BJ (cell line): ENCODE data around the gene BEX2. TPM values are rescaled to one million over a fixed set of nuclear protein-coding genes. Genes with fewer than 3 reads are reported as not detected.

Experiments used
- CTCF ChIA-PET: fragments of 350-600 bp; formaldehyde crosslinking; extraction: SDS; loops from one replicate; lab custom pipeline; 2021; ENCODE audit warnings: antibody characterized with exemption, inconsistent platforms; lab: Yijun Ruan, JAX
- POLR2A ChIA-PET: fragments of 300-600 bp; sonication (Branson Sonifier 250); formaldehyde crosslinking; extraction: SDS; loops from one replicate; lab custom pipeline; 2021; ENCODE audit warnings: antibody characterized with exemption; lab: Charles Lee
- DNase-seq: peaks from one replicate; pipeline ENCODE4 v3.0.0-alpha.2; 2011; ENCODE audit warnings: low read depth
- H3K27me3 ChIP-seq: 2 replicates; pipeline ENCODE4 v1.6.0; 2011; ENCODE audit warnings: low read length; ENCODE audit not compliant: control insufficient read depth, insufficient read depth
- H3K36me3 ChIP-seq: 2 replicates; pipeline ENCODE4 v1.5.1; 2011; ENCODE audit warnings: low read length; ENCODE audit not compliant: control insufficient read depth, insufficient read depth
- H3K4me3 ChIP-seq: 2 replicates; pipeline ENCODE4 v1.5.1; 2011; ENCODE audit warnings: low read depth, mild to moderate bottlenecking, control low read depth, low read length
- polyA plus RNA-seq: library from polyadenylated mRNA; depleted of rRNA; stranded (reverse); fragments of >200 nt; gene quantifications from 2 replicates; pipeline ENCODE4 v1.2.3, GENCODE V29; 2011
- TF ChIP-seq, protein P1 (sequence below): IDR thresholded peaks from 2 replicates; pipeline ENCODE4 v1.5.1; 2011; ENCODE audit warnings: low read depth, mild to moderate bottlenecking, control low read depth, inconsistent platforms, low read length, moderate library complexity; ENCODE audit not compliant: insufficient read depth

The BEX2 gene
- polyA plus RNA-seq, 1 experiment, result 1.2 TPM

DNA sequence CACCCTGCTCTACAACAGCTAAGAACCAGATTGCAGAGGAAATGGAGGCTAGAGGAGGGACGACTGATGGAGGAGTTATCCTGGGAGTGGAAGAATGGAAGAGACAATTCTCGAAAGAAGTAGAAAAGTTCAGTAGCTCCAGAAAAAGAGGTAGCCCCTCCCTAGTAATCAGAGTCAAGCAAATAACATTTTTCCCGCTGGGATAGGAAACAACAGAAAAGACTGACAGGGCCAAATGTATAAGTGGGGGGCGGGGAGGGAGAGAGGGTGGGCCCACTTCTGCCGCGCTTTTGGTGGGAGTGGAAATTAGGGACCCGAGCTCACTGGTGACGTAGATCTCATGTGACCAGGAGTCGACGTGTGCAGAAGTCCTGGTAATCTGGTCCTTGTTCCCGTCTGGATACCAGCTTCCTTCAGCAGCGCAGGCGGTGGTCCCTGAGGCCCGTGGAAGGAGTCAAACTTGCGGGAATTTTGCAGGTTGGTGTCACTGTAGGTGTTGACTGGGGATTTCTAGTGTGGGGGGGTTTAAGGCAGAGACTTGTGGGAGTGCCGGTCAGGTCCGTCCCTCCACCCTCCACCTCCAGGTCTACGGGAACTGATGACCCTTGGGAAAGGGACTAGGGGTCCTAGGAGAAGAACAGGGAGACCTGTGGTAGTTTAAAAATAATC, 45.5 kb upstream of the BEX2 start, which contains the start of gene TCEAL9:
Gene TCEAL9, plus strand, starts transcription at position 377 of the 669 bp plus-strand sequence. CDS start 1,179 bp downstream, outside the sequence.
- TF ChIP-seq, protein P1, sequence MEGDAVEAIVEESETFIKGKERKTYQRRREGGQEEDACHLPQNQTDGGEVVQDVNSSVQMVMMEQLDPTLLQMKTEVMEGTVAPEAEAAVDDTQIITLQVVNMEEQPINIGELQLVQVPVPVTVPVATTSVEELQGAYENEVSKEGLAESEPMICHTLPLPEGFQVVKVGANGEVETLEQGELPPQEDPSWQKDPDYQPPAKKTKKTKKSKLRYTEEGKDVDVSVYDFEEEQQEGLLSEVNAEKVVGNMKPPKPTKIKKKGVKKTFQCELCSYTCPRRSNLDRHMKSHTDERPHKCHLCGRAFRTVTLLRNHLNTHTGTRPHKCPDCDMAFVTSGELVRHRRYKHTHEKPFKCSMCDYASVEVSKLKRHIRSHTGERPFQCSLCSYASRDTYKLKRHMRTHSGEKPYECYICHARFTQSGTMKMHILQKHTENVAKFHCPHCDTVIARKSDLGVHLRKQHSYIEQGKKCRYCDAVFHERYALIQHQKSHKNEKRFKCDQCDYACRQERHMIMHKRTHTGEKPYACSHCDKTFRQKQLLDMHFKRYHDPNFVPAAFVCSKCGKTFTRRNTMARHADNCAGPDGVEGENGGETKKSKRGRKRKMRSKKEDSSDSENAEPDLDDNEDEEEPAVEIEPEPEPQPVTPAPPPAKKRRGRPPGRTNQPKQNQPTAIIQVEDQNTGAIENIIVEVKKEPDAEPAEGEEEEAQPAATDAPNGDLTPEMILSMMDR, result no peak
- H3K4me3 ChIP-seq, result peak within 1 kb of the TSS; percentile 85
- DNase-seq, result no peak
- ChIA-PET CTCF (interaction anchor here (0.9 to 1.3 kb wide), 2 partner anchors 10 to 107 kb away, joined by 4 to 6 read pairs; no protein-coding TSS in a partner anchor), POLR2A (interaction anchor here (0.8 to 1.1 kb wide), 2 partner anchors 11 to 108 kb away, joined by 3 to 4 read pairs; no protein-coding TSS in a partner anchor)
- H3K27me3 ChIP-seq, result no peaks in the 10 kb centered on the region
- H3K36me3 ChIP-seq, result no peaks in the 10 kb centered on the region

DNA sequence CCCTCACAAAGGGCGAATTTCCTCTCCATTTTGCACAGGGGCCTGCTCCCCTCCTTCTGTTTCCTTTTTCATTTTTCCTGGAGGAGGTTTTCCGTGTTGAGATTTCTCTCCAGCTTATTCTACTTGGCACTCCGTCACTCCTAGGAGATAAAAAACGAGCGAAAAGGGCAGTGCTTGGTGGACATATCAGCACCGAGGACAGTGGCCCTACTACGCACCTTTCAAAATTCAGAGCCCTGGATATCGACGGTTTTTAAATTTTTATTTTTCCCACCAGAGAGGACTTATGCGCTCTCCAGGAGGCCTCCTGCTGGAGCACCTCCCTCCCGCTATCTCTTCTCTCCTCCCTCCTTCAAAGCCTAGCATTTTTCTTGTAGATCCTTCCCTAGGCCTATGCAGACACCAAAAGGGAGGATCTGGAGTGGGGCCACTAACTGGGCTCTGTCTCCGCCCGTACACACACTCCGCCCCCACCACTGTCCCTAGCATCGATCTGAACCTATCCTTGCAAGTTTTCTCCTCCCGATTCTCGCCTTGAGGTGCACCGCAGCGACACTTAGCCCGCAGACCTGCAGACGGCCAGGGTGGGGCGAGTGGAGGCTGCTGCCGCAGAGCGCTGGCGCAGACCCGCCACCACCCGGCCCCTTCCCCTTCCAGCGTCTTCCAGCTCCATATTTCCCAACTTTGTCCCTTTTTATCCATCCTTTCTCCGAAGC, 37.0 kb upstream of the BEX2 start:
- DNase-seq, result no peak
- H3K4me3 ChIP-seq, result no peak overlapping the region
- ChIA-PET POLR2A (no interaction called here), CTCF (interaction anchor here (1.3 kb wide), 1 partner anchor 116 kb away, joined by 4 read pairs; no protein-coding TSS in a partner anchor)
- no peaks in the 10 kb centered on the region for H3K36me3 ChIP-seq
- no peaks in the 10 kb centered on the region for H3K27me3 ChIP-seq
- TF ChIP-seq, protein P1, result no peak

DNA sequence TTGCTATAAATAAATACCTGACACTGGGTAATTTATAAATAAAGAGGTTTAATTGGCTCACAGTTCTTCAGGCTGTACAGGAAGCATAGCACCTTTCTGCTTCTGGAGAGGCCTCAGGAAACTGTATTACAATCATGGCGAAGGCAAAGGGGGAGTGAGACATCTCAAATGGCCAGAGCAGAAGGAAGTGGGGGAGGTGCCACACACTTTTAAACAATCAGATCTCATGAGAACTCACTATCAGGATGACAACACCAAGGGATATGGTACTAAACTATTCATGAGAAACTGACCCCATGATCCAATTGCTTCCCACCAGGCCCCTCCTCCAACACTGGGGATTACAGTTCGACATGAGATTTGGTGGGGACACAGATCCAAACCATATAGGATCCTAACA, 33.8 kb upstream of the BEX2 start:
- DNase-seq, result no peak
- ChIA-PET POLR2A (no interaction called here), CTCF (no interaction called here)
- H3K4me3 ChIP-seq, result no peak overlapping the region
- no peaks in the 10 kb centered on the region for H3K36me3 ChIP-seq
- no peaks in the 10 kb centered on the region for H3K27me3 ChIP-seq
- TF ChIP-seq, protein P1, result no peak

DNA sequence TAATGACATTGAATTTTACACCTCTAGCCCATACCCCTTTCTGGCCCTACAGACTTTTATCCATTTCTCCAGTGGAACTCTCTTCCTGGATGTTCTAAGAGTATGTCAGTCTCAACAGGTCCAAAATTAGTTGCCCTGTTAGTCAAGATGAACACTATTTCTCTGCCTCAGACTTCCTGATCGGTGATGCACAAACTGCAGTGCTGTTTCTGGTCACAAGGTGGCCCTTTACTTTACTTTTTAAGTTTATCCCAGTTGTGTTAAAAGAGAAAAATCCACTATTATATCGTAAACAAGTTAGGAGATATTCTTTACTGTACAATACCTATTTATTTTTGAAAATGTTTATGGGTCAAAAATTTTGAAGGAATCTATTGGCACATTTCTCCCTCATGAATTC, 32.3 kb upstream of the BEX2 start:
- Histone ChIP-seq H3K27me3 (peaks cover 3% of the 10 kb centered on the region; the same call in 1 of the 2 replicates), H3K4me3 (no peak overlapping the region), H3K36me3 (no peaks in the 10 kb centered on the region)
- POLR2A ChIA-PET, result no interaction called here
- CTCF ChIA-PET, result interaction anchor here (0.8 to 1.4 kb wide), 4 partner anchors 110 to 124 kb away, joined by 3 to 7 read pairs (median 4); no protein-coding TSS in a partner anchor
- DNase-seq, result no peak
- TF ChIP-seq, protein P1, result peak; percentile 66

DNA sequence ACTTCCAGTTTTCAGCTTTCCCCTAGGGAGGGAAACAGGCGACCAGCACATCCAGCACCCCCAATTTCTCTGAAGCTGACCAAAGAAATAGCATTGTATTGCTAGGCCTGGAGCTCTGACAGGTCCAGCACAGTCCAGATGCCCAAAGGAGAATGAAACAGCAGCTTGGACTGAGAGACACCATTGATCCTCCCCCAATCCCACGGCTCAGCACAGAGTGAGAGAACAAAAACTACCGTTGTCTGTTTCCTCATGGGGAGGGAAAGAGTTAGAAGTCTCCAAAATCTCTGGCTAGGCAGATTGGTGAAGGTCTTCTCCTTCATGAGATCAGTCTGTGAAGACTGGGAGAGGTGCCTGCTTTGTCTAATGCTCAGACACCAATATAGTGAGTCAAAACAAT, 27.9 kb upstream of the BEX2 start:
- ChIA-PET CTCF (interaction anchor here (1.5 to 2.6 kb wide), 2 partner anchors 125 to 151 kb away, joined by 4 to 11 read pairs; no protein-coding TSS in a partner anchor), POLR2A (no interaction called here)
- Histone ChIP-seq H3K36me3 (no peaks in the 10 kb centered on the region), H3K4me3 (no peak overlapping the region), H3K27me3 (peaks cover 3% of the 10 kb centered on the region; the same call in 1 of the 2 replicates)
- DNase-seq, result no peak
- TF ChIP-seq, protein P1, result no peak
